Measurements from ENCODE around the gene RPS6KA1. TPM values are rescaled to one million over a fixed set of nuclear protein-coding genes. Genes with fewer than 3 reads are reported as not detected.

The RPS6KA1 gene
- total RNA-seq, 1 donor from 2014 or later: 26.8 TPM

GRCh38 chr1:26546819-26547218 is 17.3 kb downstream of the RPS6KA1 start:
- intact Hi-C loops (cut with DNase I): no loop called here
- ATAC-seq (no peak), DNase-seq (ENCODE audit: low spot score) (no peak)

GRCh38 chr1:26548841-26549240 is 19.3 kb downstream of the RPS6KA1 start:
- ATAC-seq: no peak
- DNase-seq (ENCODE audit: low spot score): no peak
- intact Hi-C loops (cut with DNase I): no loop called here

- ATAC-seq: no peak
- intact Hi-C loops (cut with DNase I): no loop called here
- DNase-seq (ENCODE audit: low spot score): no peak
Measured at GRCh38 chr1:26550946-26551345, 21.4 kb downstream of the RPS6KA1 start.

GRCh38 chr1:26552720-26553119 is 23.2 kb downstream of the RPS6KA1 start:
- intact Hi-C loops (cut with DNase I): no loop called here
- DNase-seq (ENCODE audit: low spot score) (no peak), ATAC-seq (no peak)

- no peak for DNase-seq (ENCODE audit: low spot score)
- intact Hi-C loops (cut with DNase I): no loop called here
- no peak for ATAC-seq
Measured at GRCh38 chr1:26553942-26554682, 24.6 kb downstream of the RPS6KA1 start.

GRCh38 chr1:26554781-26555180 is 25.2 kb downstream of the RPS6KA1 start:
- DNase-seq (ENCODE audit: low spot score): no peak
- intact Hi-C loops (cut with DNase I): no loop called here
- ATAC-seq: peak; percentile 7

- peak; percentile 89 for ATAC-seq
- no peak for DNase-seq (ENCODE audit: low spot score)
- intact Hi-C loops (cut with DNase I): no loop called here
Measured at GRCh38 chr1:26555550-26555981, 26.0 kb downstream of the RPS6KA1 start.

- intact Hi-C loops (cut with DNase I): no loop called here
- peak; percentile 69 for ATAC-seq
Measured at GRCh38 chr1:26556111-26556510, 26.6 kb downstream of the RPS6KA1 start.

GRCh38 chr1:26557008-26557407 is 27.4 kb downstream of the RPS6KA1 start:
- DNase-seq (ENCODE audit: low spot score) (no peak), ATAC-seq (no peak)
- intact Hi-C loops (cut with DNase I): no loop called here

More at GRCh38 chr1:26556111-26556510, 26.6 kb downstream of the RPS6KA1 start:
- DNase-seq (ENCODE audit: low spot score): no peak

GRCh38 chr1:26558685-26559048 is 29.1 kb downstream of the RPS6KA1 start:
- intact Hi-C loops (cut with DNase I): no loop called here
- DNase-seq (ENCODE audit: low spot score) (no peak), ATAC-seq (no peak)

- no peak for DNase-seq (ENCODE audit: low spot score)
- no peak for ATAC-seq
- intact Hi-C loops (cut with DNase I): no loop called here
Measured at GRCh38 chr1:26560403-26560780, 30.8 kb downstream of the RPS6KA1 start.

- ATAC-seq (no peak), DNase-seq (ENCODE audit: low spot score) (no peak)
- intact Hi-C loops (cut with DNase I): no loop called here
Measured at GRCh38 chr1:26570287-26570686, 40.7 kb downstream of the RPS6KA1 start.

GRCh38 chr1:26571381-26571780 is 41.8 kb downstream of the RPS6KA1 start:
- no peak for DNase-seq (ENCODE audit: low spot score)
- ATAC-seq: no peak
- intact Hi-C loops (cut with DNase I): no loop called here

- ATAC-seq: no peak
- intact Hi-C loops (cut with DNase I): no loop called here
- DNase-seq (ENCODE audit: low spot score): no peak
Measured at GRCh38 chr1:26574018-26574417, 44.5 kb downstream of the RPS6KA1 start.

GRCh38 chr1:26574719-26575251 is 45.2 kb downstream of the RPS6KA1 start:
- ATAC-seq (peak; percentile 77), DNase-seq (ENCODE audit: low spot score) (no peak)
- intact Hi-C loops (cut with DNase I): no loop called here

- no peak for ATAC-seq
- DNase-seq (ENCODE audit: low spot score): no peak
Measured at GRCh38 chr1:26575348-26575747, 45.8 kb downstream of the RPS6KA1 start.

GRCh38 chr1:26578167-26578566 is 48.6 kb downstream of the RPS6KA1 start:
- DNase-seq (ENCODE audit: low spot score): no peak
- intact Hi-C loops (cut with DNase I): no loop called here
- no peak for ATAC-seq

More at GRCh38 chr1:26575348-26575747, 45.8 kb downstream of the RPS6KA1 start:
- intact Hi-C loops (cut with DNase I): no loop called here

GRCh38 chr1:26579681-26580111 is 50.1 kb downstream of the RPS6KA1 start:
- ATAC-seq: no peak
- intact Hi-C loops (cut with DNase I): no loop called here
- DNase-seq (ENCODE audit: low spot score): no peak

GRCh38 chr1:26580116-26580515 is 50.6 kb downstream of the RPS6KA1 start:
- no peak for DNase-seq (ENCODE audit: low spot score)

GRCh38 chr1:26581287-26581651 is 51.7 kb downstream of the RPS6KA1 start:
- intact Hi-C loops (cut with DNase I): no loop called here
- ATAC-seq: no peak
- no peak for DNase-seq (ENCODE audit: low spot score)

More at GRCh38 chr1:26580116-26580515, 50.6 kb downstream of the RPS6KA1 start:
- intact Hi-C loops (cut with DNase I): no loop called here
- ATAC-seq: no peak
